GM19397 (cell line): Measurements from ENCODE around the gene TCEA2.

Source experiments
- ATAC-seq: cut with Tn5 transposase; IDR thresholded peaks from one replicate; pipeline ENCODE4 v1.9.1; 2021; ENCODE audit warnings: mild to moderate bottlenecking, moderate library complexity; ENCODE audit not compliant: unreplicated experiment

TCEA2 gene

DNA sequence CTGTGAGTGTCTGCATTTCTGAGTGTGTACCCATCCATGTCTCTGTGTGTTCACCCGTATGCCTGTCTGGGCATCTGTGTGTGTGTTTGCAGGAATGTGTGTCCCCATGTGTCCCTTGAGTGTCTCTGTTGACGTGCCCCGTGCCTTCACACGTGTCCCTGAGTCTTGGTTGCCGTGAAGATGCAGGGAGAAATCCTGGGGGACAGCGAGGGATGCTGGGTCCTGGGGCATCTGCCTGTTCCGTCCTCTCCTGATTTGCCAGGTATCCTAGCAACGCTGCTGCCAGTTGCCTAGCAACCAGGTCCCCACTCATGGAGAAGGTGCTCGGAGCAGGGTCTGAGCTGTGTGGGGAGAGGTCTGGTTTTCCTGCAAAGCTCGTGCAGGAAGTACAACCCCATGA is 27.2 kb downstream of the TCEA2 start:
- no peak for ATAC-seq

DNA sequence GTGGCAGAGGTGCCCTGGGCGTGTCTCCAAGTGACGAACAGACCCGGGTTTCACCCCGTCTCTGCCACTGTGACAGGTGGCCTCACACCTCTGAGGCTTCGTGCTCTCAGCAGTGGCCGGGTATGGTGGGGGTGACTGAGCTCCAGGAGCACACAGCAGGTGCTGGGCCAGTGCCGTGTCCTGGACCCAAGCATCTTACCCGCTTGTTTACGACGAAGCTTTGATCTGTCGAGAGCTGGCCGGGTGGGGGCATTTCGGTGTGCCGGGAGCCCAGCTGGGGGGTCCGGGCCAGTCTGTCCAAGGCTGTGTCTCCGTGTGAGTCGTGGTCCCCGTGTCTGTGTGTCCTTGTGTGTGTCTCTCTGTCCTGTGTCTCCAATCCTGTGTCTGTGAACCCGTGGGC is 28.3 kb downstream of the TCEA2 start:
- ATAC-seq, result no peak

DNA sequence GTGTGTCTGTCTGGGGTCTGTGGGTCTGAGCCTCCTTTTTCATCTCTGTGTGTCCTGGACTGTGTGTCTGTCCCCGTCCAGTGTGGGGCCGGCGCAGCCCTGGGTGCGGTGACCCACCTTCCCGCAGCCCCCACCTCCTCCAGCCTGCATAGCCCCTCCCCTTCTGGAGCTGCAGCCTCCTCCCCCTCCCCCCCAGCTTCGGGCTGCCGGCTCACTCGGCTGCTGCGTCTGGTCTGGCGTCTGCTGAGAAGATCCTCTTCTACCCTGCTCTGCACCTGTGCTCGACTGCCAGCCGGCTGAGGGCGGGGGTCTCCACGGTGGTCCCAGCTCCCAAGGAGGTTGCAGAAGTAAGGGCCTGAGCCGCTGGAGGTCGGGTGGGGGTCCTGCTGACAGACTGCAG is 28.8 kb downstream of the TCEA2 start:
- no peak for ATAC-seq

DNA sequence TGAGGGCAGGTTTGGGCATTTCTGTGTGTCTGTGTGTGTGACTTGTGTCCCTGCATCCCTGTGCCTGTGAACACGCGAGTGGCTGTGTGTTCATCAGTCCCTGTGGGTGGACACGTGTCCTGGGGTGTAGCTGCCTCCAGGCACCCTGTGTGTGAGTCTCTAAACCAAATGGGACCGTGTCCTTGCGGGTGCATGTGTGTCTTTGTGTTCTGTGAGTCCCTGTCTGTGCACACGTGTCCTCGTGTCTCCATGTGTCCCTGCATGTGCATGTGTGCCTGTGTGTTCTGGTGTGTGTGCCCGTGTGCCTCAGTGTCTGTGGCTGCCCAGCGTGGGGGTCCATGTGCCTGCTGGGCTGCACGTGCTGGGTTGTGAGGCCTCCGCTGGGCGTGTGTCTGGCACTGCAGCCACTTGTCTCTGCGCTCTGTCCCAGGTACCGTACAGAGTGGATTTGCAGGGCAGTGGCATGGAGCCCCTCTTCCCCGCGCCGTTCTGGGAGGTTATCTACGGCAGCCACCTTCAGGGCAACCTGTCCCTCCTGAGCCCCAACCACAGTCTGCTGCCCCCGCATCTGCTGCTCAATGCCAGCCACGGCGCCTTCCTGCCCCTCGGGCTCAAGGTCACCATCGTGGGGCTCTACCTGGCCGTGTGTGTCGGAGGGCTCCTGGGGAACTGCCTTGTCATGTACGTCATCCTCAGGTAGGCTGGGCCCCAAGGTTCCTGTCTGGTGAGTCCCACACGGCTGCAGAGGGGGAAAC is 29.4 kb downstream of the TCEA2 start:
- no peak for ATAC-seq

DNA sequence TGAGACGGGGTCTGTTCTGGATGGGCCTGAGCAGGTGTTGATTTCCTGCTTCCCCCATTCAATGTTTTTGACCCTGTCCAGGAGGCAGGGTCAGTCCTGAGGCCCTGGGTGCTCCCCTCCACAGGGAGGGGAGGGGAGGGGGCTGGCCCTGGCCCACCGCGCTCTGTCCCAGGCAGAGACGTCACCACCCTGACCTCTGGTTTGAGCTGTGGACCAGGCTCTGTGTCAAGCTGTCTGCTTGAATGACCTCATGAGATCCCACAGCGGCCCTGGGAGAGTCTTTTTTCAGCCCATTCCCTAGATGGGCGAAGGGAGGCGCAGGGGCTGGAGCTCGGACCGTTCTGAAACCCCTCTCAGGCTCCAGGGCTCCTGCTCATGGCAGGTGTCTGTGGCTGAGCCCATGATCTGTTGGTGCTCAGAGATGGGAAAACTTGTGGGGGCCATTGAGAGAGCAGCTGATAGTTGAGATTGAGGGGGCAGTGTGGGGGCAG is 30.1 kb downstream of the TCEA2 start:
- ATAC-seq, result no peak

DNA sequence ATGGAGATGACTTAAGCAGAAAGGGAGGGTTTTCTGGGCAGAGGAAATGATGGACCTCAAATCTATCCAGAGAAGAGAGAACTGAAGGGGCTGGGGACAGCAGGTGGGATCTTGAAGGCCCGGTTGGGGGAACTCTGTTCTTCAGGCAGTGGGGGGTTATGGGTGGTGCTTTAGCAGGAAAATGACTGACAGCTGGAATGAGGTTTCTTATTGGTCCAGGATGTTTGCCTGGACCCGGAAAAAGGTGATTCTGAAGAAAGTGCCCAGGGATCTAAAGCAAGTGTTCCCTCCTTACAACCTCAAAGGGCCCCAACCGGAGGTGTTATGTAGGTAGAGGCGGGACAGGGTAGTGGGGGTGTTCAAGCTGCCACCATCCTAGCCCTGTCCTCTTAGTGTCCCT is 32.5 kb downstream of the TCEA2 start:
- no peak for ATAC-seq

DNA sequence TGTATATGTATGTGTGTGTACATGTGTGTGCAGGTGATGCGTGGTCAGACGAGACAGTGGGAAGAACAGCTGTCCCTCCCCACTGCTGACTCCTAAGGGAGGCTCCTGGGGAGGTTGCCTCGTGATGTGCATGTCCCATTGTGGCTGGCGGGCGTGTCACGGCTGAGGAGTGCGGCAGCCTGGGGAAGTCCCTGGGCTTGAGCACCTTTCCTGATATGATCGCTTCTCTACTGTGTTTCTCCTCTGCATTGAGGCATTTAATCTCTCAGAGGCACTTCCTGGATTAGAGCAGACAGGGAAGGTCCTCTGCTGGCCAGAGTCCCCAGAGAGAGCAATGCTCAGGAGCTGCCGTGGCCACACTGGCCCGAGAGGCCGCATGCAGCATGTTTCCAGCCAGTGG is 32.9 kb downstream of the TCEA2 start:
- no peak for ATAC-seq

DNA sequence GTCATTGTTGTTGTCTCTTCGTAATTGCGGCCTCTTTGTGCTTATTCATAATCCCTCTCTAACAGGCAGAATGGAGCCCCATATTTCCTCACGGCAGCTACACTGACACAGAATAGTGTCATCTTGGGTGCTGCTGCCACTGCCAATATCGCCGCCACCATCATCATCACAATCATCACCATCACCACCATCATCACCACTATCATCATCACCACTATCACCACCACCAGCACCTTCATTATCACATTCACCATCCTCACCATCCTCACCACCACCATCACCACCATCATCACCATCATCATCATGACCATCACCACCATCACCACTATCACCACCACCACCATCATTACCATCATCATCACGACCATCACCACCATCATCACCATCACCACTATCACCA is 33.5 kb downstream of the TCEA2 start:
- ATAC-seq, result no peak

DNA sequence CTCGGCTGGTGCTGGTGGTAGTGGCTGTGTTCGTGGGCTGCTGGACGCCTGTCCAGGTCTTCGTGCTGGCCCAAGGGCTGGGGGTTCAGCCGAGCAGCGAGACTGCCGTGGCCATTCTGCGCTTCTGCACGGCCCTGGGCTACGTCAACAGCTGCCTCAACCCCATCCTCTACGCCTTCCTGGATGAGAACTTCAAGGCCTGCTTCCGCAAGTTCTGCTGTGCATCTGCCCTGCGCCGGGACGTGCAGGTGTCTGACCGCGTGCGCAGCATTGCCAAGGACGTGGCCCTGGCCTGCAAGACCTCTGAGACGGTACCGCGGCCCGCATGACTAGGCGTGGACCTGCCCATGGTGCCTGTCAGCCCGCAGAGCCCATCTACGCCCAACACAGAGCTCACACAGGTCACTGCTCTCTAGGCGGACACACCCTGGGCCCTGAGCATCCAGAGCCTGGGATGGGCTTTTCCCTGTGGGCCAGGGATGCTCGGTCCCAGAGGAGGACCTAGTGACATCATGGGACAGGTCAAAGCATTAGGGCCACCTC is 35.5 kb downstream of the TCEA2 start:
- no peak for ATAC-seq

DNA sequence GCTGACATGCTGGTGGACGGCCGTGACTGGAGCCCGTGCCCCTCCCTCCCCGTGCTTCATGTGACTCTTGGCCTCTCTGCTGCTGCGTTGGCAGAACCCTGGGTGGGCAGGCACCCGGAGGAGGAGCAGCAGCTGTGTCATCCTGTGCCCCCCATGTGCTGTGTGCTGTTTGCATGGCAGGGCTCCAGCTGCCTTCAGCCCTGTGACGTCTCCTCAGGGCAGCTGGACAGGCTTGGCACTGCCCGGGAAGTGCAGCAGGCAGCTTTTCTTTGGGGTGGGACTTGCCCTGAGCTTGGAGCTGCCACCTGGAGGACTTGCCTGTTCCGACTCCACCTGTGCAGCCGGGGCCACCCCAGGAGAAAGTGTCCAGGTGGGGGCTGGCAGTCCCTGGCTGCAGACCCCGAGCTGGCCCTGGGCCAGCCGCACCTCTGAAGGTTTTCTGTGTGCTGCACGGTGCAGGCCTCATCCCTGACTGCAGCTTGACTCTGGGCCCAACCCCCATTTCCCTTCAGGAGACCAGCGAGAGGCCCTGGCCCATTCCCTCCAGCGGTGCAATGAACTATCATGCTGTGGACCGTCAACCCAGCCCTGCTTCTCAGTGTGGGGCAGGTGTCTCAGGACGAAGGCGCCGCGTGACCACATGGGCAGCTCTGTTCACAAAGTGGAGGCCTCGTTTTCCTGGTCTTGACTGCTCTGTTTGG is 36.2 kb downstream of the TCEA2 start:
- no peak for ATAC-seq

DNA sequence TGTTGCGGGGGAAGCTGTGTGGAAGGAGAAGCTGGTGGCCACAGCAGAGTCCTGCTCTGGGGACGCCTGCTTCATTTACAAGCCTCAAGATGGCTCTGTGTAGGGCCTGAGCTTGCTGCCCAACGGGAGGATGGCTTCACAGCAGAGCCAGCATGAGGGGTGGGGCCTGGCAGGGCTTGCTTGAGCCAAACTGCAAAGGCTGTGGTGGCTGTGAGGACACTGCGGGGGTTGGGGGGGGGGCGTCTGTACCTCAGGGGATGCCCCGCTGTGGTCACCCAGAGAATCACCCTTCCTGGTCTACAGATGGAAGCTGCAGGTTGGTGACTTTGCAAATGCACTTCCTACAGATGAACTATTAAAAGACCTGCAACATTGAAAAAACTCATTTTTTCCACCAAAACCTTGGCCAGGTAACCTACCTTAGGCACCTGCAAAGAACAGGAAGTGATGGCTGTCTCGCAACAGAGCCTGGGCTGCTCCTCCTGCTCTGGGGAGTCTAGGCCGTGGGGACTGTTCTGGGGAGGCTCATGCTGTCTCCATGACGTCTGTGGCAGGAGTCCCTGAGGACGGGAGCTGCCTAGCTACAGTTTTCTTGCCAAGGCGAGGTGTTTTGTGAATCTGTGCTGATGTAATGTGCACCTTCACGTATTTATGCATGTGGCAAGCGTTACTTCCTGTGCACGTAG is 37.0 kb downstream of the TCEA2 start:
- no peak for ATAC-seq

DNA sequence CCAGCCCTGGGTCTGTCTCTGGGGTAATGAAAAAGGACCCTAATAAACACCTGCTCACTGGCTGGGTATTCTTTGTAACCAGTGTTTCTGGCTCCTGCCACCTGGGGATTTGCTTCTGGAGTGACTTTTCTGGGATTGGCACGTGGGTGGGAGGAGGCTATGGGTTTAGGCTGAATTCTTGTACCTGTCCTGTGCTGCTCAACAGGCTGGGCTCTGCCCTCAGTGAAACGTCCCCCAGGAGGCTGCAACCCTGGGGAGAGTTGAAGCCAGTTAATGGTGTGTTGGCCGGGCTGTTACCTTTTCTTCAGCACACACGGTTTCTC is 37.5 kb downstream of the TCEA2 start:
- no peak for ATAC-seq

DNA sequence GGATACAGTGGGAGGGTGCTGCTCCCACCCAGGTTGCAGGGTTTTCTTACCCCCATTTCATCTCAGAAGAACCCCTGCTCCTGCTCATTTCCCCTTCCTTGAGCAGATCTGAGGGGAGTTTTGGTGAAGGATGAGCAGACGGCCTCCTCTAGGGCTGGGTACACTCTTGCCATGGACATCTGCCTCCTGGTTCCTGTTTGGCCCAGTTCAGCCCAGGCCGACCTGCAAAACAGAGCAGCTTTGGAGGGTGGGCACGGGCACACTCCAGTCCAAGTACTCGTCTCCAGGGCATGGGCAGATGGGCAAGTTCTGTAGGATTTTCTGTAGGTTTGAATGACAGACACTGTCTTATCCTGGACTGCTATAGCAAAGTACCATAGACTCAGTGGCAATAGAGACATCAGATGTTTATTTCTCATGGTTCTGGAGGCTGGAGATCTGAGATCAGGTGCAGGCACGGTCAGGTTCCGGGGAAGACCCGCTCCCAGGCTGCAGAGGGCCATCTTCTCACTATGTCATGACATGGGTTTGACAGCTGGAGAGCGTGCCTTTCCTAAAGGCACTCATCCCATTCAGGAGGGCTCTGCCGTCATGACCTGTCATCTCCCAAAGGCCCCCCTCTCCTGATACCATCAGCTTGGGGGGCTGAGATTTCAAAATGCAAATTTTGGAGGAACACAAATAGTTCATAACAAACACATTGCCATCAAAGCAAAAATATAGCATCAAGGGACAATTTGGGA is 38.1 kb downstream of the TCEA2 start:
- ATAC-seq, result no peak

DNA sequence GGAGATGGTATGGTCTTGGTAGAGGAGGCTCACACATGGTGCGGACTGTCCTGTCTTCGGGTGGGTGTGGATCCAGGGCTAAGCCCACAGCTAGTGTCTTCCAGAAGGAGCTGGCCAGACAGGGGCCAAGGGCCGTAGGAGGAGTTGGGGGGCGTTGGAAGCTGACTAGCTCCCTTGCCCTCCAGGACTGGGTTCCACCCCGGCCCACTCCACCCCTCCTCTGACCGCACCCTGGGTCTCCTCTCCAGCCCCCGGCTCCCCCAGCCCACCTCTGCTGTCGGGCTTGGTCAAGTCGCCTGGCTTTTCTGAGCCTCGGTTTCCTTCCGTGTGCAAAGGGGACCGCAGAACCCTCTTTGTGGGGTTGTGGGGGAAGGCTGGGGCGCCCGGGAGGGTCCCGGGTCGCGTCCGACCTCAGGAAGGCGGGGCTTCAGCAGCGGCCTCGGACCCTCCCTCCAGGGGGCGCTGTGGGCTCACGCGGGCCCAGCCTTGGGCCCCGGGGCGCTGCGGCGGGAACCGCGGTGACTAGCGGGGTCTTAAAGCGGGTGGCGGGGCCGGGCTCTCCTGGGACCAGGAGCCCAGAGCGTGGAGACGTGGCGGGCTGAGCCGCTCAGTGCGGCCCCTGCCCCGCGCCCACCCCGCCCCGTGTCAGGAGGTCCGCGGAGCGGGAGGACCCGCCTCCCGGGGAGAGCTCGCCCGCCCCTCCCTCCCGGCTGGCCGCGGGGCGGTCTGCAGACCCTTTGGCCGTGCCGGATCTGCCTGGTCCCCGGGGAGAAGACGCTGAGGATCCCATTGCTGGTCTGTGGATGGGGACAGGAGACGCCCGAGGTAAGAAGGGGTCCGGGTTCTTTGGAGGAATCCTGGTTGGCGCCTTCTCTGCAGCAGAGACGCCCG is 39.0 kb downstream of the TCEA2 start:
- no peak for ATAC-seq

DNA sequence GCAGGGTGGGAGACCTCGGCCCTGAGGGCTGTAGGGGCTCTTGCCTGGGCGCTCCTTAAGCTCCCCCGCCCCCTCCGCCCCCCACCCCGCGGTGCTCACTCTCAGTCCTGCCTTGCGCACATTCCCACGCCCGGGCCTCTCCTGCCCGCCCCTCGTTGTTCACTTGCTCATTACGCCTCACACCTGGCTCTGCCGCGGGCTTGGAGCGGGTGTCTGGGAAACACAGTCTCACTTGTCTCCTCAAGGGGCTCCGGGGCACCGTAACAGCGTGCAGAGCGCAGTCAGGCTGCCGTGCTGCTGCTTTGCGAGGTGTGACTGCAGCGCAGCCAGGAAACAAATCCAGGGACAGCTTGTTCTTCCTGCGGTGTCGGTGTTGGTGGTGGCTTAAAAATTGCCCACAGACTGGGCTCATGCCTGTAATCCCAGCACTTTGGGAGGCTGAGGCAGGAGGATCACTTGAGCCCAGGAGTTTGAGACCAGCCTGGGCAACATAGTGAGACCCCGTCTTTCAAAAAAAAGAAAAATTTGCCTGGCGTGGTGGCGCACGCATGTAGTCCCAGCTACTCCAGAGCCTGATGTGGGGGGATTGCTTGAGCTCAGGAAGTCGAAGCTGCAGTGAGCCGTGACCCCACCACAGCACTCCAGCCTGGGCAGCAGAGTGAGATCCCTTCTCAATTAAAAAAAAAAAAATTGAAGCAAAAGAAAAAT is 39.8 kb downstream of the TCEA2 start:
- ATAC-seq, result no peak

DNA sequence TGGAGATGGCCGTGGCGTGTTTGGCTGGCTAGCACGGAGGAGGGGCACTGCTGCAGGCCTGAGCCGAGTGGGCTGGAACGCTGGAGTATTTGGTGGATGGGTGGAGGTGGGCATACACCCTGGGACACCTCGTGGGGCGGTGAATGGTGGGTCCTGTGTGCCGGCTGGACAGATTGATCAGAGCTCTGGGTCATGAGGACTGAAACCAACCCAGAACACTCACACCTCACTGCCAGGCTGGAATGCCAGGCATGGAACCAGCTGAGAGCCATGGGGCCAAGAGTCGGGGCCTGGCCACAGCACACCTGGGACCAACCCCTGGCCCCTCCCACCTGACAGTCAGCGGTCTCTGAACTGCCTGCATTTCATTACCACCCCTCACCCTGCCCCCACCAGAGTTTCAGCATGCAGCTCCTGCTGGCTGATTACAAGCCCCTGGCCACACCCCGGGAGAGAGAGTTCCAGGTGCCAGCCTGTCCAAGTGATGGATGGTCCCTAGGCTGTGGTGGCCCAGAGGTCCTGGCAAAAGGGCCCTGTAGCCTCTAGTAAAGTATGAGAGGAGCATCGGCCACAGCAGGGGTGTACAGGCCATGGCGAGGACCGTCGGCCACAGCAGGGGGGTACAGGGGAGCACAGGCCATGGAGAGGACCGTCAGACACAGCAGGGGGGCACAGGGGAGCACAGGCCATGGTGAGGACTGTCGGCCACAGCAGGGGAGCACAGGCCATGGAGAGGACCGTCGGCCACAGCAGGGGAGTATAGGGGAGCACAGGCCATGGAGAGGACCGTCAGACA is 41.1 kb downstream of the TCEA2 start:
- no peak for ATAC-seq

DNA sequence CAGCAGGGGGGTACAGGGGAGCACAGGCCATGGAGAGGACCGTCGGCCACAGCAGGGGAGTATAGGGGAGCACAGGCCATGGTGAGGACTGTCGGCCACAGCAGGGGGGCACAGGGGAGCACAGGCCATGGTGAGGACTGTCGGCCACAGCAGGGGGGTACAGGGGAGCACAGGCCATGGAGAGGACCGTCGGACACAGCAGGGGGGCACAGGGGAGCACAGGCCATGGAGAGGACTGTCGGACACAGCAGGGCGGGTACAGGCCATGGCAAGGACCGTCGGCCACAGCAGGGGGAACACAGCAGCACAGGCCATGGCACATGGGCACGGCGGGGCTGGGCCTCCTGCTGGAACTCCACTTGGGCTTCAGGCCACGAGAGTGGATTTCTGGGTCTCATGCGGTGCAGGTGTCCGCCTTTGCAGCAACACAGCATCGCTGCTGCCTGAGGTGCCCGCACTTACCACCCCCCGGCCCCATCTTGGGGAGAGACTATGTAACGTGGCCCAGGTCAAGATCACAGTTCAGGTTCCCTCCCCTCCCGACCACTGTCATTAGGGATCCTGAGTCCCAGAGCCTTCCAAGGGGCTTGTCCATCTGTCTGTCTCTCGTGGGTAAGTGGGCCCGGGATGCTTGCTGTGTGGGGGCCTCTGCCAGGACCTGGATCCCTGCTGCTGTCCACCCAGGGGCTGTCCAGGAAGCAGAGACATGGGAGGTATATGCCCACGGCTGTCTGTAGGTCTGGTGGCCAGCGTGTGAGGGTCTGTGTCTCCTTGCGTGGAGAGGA is 41.9 kb downstream of the TCEA2 start:
- ATAC-seq, result no peak

DNA sequence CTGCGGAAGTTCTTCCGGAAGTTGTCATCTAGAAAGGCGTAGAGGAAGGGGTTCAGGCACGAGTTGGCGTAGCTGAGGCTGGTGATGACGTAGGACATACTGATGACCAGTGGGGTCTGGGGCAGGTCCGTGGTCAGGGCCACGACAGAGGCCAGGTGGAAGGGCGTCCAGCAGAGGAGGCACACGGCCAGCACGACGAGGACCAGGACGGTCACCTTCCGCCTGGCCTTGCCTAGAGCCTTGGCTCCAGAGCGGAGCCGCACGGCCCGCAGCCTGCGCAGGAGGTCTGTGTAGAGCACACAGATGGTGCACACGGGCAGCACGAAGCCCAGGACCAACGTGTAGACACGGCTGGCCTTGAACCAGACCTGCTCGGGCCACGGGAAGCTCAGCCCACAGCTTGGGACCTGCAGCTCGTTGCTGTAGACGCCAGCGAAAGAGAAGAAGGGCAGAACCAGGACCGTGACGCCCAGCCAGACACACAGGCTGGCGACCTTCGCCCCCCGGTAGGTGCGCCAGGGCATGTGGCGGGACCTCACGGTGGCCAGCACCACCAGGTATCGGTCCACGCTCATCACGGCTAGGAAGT is 42.9 kb downstream of the TCEA2 start:
- no peak for ATAC-seq
